ENCODE data around the gene TTLL5.

- TF ChIP-seq CTCF (IDR thresholded peaks at IDR 0.05), result no peak
- TF ChIP-seq POLR2AphosphoS5 (IDR thresholded peaks at IDR 0.05), result no peak
- no peak for TF ChIP-seq POLR2A (IDR thresholded peaks at IDR 0.05)
- TF ChIP-seq EP300 (IDR thresholded peaks at IDR 0.05), result no peak
These were observed 24.9 kb downstream of the TTLL5 start for GRCh38 chr14:75685910-75686309.
